ENCODE measurements around the gene MTCL1.

- TF ChIP-seq CTCF (IDR thresholded peaks at IDR 0.05; ENCODE audit: borderline replicate concordance, extremely low read depth, low read length, poor library complexity, severe bottlenecking), result no peak
- no peak for TF ChIP-seq EZH2 (IDR thresholded peaks at IDR 0.05; ENCODE audit: borderline replicate concordance, low read depth, low read length, severe bottlenecking)
Observed at GRCh38 chr18:8721094-8721669, 15.8 kb downstream of the MTCL1 start.
